HepG2 (cell line): ENCODE results near the gene ZFHX3. TPM values are rescaled to one million over a fixed set of nuclear protein-coding genes. Genes with fewer than 3 reads are reported as not detected.
A peak's percentile ranks its signal among the peaks of the same experiment; 100 is the strongest.

Experiments
- ARID2 ChIP-seq: sonication (generic); formaldehyde crosslinking; IDR thresholded peaks from 2 replicates; pipeline ENCODE4 v1.8.1; 2022; ENCODE audit warnings: mild to moderate bottlenecking, missing genetic modification reagents, borderline replicate concordance
- BRD4 ChIP-seq: sonication (generic); formaldehyde crosslinking; IDR thresholded peaks from 2 replicates; pipeline ENCODE4 v1.4.0; 2020; ENCODE audit warnings: missing genetic modification reagents
- FOXA1 ChIP-seq, 2 experiments: fragments of 450-650 bp in 1 of 2; sonication (generic) in 1 of 2; formaldehyde crosslinking in 1 of 2; IDR thresholded peaks; 2 replicates each; pipeline versions ENCODE4 v1.4.0 to v1.6.1; 2016 to 2020; ENCODE audit warnings: missing genetic modification reagents in 1 of 2
- FOXK1 ChIP-seq: sonication (generic); formaldehyde crosslinking; IDR thresholded peaks from 2 replicates; pipeline ENCODE4 v1.4.0; 2020; ENCODE audit warnings: low read depth, missing genetic modification reagents, borderline replicate concordance
- KDM6A ChIP-seq: IDR thresholded peaks from 2 replicates; pipeline ENCODE4 v1.6.1; 2016; ENCODE audit warnings: low read depth
- KLF9 ChIP-seq: IDR thresholded peaks from 2 replicates; pipeline ENCODE4 v1.6.1; 2016; ENCODE audit warnings: low read depth
- MTF1 ChIP-seq: sonication (generic); formaldehyde crosslinking; IDR thresholded peaks from 2 replicates; pipeline ENCODE4 v1.5.0; 2020; ENCODE audit warnings: missing genetic modification reagents
- NCOA1 ChIP-seq: sonication (generic); formaldehyde crosslinking; IDR thresholded peaks from 2 replicates; pipeline ENCODE4 v1.9.0; 2021; ENCODE audit warnings: missing genetic modification reagents
- NFATC3 ChIP-seq: sonication (generic); formaldehyde crosslinking; IDR thresholded peaks from 2 replicates; pipeline ENCODE4 v1.5.1; 2020; ENCODE audit warnings: mild to moderate bottlenecking, missing genetic modification reagents
- PRPF4 ChIP-seq: fragments of 200-400 bp; formaldehyde crosslinking; IDR thresholded peaks from 2 replicates; pipeline ENCODE4 v1.6.1; 2016; ENCODE audit warnings: low read length, low read depth; ENCODE audit not compliant: poor library complexity, severe bottlenecking
- SOX6 ChIP-seq, 2 experiments: fragments of 450-650 bp in 1 of 2; sonication (generic) in 1 of 2; formaldehyde crosslinking in 1 of 2; IDR thresholded peaks; 2 replicates each; pipeline versions ENCODE4 v1.4.0 to v1.6.1; 2017 to 2020; ENCODE audit warnings: antibody characterized with exemption in 1 of 2, mild to moderate bottlenecking in 1 of 2, missing genetic modification reagents in 1 of 2
- SUZ12 ChIP-seq: fragments of 150-350 bp; IDR thresholded peaks from 2 replicates; pipeline ENCODE4 v1.6.1; 2014; ENCODE audit warnings: low read depth, low read length
- TEAD3 ChIP-seq: optimal IDR thresholded peaks from 2 replicates; pipeline ENCODE3; 2016; ENCODE audit warnings: borderline replicate concordance
- ZNF160 ChIP-seq: sonication (generic); formaldehyde crosslinking; IDR thresholded peaks from 2 replicates; pipeline ENCODE4 v1.8.0; 2022; ENCODE audit warnings: mild to moderate bottlenecking, inconsistent platforms, missing genetic modification reagents
- ZNF224 ChIP-seq: sonication (generic); formaldehyde crosslinking; IDR thresholded peaks from 2 replicates; pipeline ENCODE4 v1.5.0; 2020; ENCODE audit warnings: mild to moderate bottlenecking, missing genetic modification reagents
- ZNF703 ChIP-seq: sonication (generic); formaldehyde crosslinking; IDR thresholded peaks from 2 replicates; pipeline ENCODE4 v1.5.1; 2020; ENCODE audit warnings: missing genetic modification reagents, mild to moderate bottlenecking, moderate library complexity, borderline replicate concordance
- polyA plus RNA-seq, 8 experiments: library from polyadenylated mRNA; depleted of rRNA in 3 of 8; stranded (reverse) in 7 of 8; unstranded in 1 of 8; fragments of >200 nt; fragmentation: Illumina TruSeq in 4 of 8; extraction: Trizol in 4 of 8; gene quantifications; 2 replicates each; pipeline versions ENCODE4 v1.2.1 to v1.2.3, GENCODE V29; 2011 to 2016; ENCODE audit warnings: low read depth in 4 of 8, missing spikeins in 1 of 8, mixed read lengths in 1 of 8; ENCODE audit not compliant: insufficient read depth in 1 of 8
- total RNA-seq, 5 experiments: library from RNA; depleted of rRNA; stranded (reverse); fragments of >200 nt; fragmentation: Illumina TruSeq; extraction: Trizol; gene quantifications; 2 replicates each; pipeline ENCODE4 v1.2.3, GENCODE V29; 2016; ENCODE audit warnings: low read depth in 1 of 5
- TF ChIP-seq, protein P1 (sequence below): sonication (generic); formaldehyde crosslinking; IDR thresholded peaks from 2 replicates; pipeline ENCODE4 v1.9.0; 2021; ENCODE audit warnings: missing genetic modification reagents, borderline replicate concordance
- TF ChIP-seq, protein P2 (sequence below), 2 experiments: sonication (generic) in 1 of 2; formaldehyde crosslinking in 1 of 2; IDR thresholded peaks; 2 replicates each; pipeline versions ENCODE4 v1.6.1 to v1.9.0; 2014 to 2022; ENCODE audit warnings: antibody characterized with exemption in 1 of 2, borderline replicate concordance in 1 of 2, inconsistent platforms in 1 of 2, low read depth in 1 of 2, missing genetic modification reagents in 1 of 2
- TF ChIP-seq, protein P3 (sequence below): sonication (generic); formaldehyde crosslinking; IDR thresholded peaks from 2 replicates; pipeline ENCODE4 v1.8.1; 2023; ENCODE audit warnings: mild to moderate bottlenecking, missing genetic modification reagents, borderline replicate concordance
- TF ChIP-seq, protein P4 (sequence below): sonication (generic); formaldehyde crosslinking; IDR thresholded peaks from 2 replicates; pipeline ENCODE4 v1.9.0; 2021; ENCODE audit warnings: missing genetic modification reagents, borderline replicate concordance

ZFHX3 gene
- total and polyA plus RNA-seq, 2 of the 13 experiments (the other 11 are each of a cell fraction or from before 2014, with no cell fraction given) = 5.0 to 6.0 TPM

DNA sequence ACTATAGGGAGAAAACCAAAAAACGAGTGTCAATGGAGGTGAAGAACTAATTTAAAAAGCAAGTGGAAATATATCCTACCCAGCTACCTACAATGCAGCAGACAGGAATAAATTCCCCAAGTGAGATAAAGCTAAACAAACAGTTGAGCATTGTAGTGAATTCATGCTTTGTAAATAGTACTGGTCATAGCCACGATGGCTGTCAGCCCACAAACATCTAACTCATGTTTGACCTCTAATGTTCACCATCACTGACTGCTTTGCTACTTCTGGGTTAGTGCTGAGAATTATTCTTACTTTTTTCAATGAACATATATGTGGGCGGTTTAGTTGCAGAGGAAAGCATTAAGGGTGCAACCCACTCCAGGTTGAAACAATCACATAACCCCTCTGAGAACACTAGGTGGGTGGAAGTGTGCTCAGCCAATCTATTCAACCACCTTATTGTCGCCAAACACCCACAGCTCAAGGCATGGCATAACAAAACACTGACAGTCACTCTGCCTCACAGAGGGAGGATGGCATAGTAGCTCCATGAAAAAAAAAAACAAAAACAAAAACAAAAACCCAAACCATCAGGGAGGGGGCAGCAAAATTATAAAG is 264.1 kb downstream of the ZFHX3 start (continued):
- TF ChIP-seq, protein P1, sequence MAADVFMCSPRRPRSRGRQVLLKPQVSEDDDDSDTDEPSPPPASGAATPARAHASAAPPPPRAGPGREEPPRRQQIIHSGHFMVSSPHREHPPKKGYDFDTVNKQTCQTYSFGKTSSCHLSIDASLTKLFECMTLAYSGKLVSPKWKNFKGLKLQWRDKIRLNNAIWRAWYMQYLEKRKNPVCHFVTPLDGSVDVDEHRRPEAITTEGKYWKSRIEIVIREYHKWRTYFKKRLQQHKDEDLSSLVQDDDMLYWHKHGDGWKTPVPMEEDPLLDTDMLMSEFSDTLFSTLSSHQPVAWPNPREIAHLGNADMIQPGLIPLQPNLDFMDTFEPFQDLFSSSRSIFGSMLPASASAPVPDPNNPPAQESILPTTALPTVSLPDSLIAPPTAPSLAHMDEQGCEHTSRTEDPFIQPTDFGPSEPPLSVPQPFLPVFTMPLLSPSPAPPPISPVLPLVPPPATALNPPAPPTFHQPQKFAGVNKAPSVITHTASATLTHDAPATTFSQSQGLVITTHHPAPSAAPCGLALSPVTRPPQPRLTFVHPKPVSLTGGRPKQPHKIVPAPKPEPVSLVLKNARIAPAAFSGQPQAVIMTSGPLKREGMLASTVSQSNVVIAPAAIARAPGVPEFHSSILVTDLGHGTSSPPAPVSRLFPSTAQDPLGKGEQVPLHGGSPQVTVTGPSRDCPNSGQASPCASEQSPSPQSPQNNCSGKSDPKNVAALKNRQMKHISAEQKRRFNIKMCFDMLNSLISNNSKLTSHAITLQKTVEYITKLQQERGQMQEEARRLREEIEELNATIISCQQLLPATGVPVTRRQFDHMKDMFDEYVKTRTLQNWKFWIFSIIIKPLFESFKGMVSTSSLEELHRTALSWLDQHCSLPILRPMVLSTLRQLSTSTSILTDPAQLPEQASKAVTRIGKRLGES (CRISPR knock-in tag) = no peak
- TF ChIP-seq FOXK1 (peak; percentile 40; the same call in 1 of the 2 replicates), SOX6 (IDR thresholded peaks at IDR 0.05) (no peak), SOX6 (CRISPR knock-in tag; IDR thresholded peaks at IDR 0.05) (peak; percentile 49; the same call in 1 of the 2 replicates), ARID2 (CRISPR knock-in tag) (no peak), MTF1 (CRISPR knock-in tag) (no peak), PRPF4 (no peak), ZNF160 (no peak), NCOA1 (no peak), FOXA1 (IDR thresholded peaks at IDR 0.05) (no peak), FOXA1 (CRISPR knock-in tag; IDR thresholded peaks at IDR 0.05) (peak; percentile 46), TEAD3 (CRISPR knock-in tag) (peak; percentile 44), ZNF224 (CRISPR knock-in tag) (no peak), KLF9 (CRISPR knock-in tag) (no peak), BRD4 (no peak), NFATC3 (CRISPR knock-in tag) (no peak), KDM6A (CRISPR knock-in tag) (no peak), ZNF703 (no peak), SUZ12 (no peak)
- TF ChIP-seq, protein P2, sequence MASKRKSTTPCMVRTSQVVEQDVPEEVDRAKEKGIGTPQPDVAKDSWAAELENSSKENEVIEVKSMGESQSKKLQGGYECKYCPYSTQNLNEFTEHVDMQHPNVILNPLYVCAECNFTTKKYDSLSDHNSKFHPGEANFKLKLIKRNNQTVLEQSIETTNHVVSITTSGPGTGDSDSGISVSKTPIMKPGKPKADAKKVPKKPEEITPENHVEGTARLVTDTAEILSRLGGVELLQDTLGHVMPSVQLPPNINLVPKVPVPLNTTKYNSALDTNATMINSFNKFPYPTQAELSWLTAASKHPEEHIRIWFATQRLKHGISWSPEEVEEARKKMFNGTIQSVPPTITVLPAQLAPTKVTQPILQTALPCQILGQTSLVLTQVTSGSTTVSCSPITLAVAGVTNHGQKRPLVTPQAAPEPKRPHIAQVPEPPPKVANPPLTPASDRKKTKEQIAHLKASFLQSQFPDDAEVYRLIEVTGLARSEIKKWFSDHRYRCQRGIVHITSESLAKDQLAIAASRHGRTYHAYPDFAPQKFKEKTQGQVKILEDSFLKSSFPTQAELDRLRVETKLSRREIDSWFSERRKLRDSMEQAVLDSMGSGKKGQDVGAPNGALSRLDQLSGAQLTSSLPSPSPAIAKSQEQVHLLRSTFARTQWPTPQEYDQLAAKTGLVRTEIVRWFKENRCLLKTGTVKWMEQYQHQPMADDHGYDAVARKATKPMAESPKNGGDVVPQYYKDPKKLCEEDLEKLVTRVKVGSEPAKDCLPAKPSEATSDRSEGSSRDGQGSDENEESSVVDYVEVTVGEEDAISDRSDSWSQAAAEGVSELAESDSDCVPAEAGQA (IDR thresholded peaks at IDR 0.05; ENCODE audit: low read depth) = no peak
- TF ChIP-seq, protein P2 (CRISPR knock-in tag; IDR thresholded peaks at IDR 0.05; ENCODE audit: borderline replicate concordance) = no peak
- TF ChIP-seq, protein P3, sequence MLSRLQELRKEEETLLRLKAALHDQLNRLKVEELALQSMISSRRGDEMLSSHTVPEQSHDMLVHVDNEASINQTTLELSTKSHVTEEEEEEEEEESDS = no peak
- TF ChIP-seq, protein P4, sequence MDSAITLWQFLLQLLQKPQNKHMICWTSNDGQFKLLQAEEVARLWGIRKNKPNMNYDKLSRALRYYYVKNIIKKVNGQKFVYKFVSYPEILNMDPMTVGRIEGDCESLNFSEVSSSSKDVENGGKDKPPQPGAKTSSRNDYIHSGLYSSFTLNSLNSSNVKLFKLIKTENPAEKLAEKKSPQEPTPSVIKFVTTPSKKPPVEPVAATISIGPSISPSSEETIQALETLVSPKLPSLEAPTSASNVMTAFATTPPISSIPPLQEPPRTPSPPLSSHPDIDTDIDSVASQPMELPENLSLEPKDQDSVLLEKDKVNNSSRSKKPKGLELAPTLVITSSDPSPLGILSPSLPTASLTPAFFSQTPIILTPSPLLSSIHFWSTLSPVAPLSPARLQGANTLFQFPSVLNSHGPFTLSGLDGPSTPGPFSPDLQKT (CRISPR knock-in tag) = no peak
